Measurements from ENCODE around the gene THSD4. TPM values are rescaled to one million over a fixed set of nuclear protein-coding genes. Genes with fewer than 3 reads are reported as not detected.

Gene THSD4
- total RNA-seq, 1 donor = 15.6 TPM

DNA sequence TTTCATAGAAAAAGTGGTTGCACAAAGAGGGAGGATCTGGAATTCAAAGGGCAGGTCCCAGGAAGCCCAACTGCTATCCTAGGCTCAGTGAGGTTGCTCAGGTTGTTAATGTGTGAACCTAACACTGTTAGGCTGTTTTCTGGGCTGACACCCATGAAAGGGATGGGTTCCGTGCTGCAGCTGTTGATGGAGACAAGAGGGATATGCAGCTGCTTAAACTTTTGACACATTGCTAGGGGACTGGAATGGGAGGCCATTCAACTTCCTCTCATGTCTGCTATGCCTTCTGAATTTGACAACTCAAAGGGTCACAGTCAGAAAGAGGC is 497.1 kb downstream of the THSD4 start:
- peaks cover 3% of the 10 kb centered on the region for H3K4me1 ChIP-seq (ENCODE audit: insufficient read depth, low read length)

DNA sequence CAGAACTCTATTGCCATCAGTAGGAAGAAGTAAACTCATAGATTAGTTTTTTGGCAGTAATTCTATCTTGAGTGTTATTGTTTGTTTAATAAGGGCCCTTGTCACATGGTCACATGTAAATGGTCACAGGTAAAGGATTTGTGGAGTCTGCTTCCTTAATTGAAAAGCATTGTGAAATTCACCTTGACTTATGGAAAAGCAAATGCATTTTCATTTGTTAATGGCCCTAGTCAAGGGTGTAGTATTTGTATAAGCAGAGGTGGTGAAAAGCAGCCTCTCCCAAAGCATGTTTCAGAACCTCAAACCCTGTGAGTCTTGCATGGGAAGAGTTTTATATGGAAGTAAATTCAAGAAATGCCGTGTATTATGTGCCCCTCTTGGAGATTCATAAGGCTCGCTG is 497.6 kb downstream of the THSD4 start:
- TF ChIP-seq, protein P1, sequence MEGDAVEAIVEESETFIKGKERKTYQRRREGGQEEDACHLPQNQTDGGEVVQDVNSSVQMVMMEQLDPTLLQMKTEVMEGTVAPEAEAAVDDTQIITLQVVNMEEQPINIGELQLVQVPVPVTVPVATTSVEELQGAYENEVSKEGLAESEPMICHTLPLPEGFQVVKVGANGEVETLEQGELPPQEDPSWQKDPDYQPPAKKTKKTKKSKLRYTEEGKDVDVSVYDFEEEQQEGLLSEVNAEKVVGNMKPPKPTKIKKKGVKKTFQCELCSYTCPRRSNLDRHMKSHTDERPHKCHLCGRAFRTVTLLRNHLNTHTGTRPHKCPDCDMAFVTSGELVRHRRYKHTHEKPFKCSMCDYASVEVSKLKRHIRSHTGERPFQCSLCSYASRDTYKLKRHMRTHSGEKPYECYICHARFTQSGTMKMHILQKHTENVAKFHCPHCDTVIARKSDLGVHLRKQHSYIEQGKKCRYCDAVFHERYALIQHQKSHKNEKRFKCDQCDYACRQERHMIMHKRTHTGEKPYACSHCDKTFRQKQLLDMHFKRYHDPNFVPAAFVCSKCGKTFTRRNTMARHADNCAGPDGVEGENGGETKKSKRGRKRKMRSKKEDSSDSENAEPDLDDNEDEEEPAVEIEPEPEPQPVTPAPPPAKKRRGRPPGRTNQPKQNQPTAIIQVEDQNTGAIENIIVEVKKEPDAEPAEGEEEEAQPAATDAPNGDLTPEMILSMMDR (IDR thresholded peaks at IDR 0.05; ENCODE audit: extremely low read depth, low read depth, low read length) = no peak
- no peak for DNase-seq (ENCODE audit: insufficient read length, low spot score, missing footprints)
- Histone ChIP-seq H3K36me3 (ENCODE audit: insufficient read depth, low read length) (no peaks in the 10 kb centered on the region), H3K4me1 (ENCODE audit: insufficient read depth, low read length) (peaks cover 3% of the 10 kb centered on the region), H3K79me2 (ENCODE audit: insufficient read depth, low read length) (no peaks in the 10 kb centered on the region), H3K4me2 (ENCODE audit: insufficient read depth, low read length) (no peak overlapping the region), H3K27me3 (ENCODE audit: insufficient read depth, low read length) (no peaks in the 10 kb centered on the region), H3K4me3 (ENCODE audit: insufficient read depth, low read length) (no peak overlapping the region), H3K27ac (ENCODE audit: low read depth, low read length) (no peak overlapping the region), H3K9me3 (ENCODE audit: low read depth, low read length) (no peaks in the 10 kb centered on the region), H4K20me1 (ENCODE audit: insufficient read depth, low read length) (no peaks in the 10 kb centered on the region), H2AFZ (ENCODE audit: low read length) (no peak overlapping the region)

More for the DNA sequence above, 497.1 kb downstream of the THSD4 start:
- no peaks in the 10 kb centered on the region for H3K36me3 ChIP-seq (ENCODE audit: insufficient read depth, low read length)
- H3K4me2 ChIP-seq (ENCODE audit: insufficient read depth, low read length) = no peak overlapping the region
- no peaks in the 10 kb centered on the region for H4K20me1 ChIP-seq (ENCODE audit: insufficient read depth, low read length)
- H3K27ac ChIP-seq (ENCODE audit: low read depth, low read length) = no peak overlapping the region
- no peaks in the 10 kb centered on the region for H3K27me3 ChIP-seq (ENCODE audit: insufficient read depth, low read length)
- TF ChIP-seq, protein P1 (IDR thresholded peaks at IDR 0.05; ENCODE audit: extremely low read depth, low read depth, low read length) = no peak
- H3K9me3 ChIP-seq (ENCODE audit: low read depth, low read length) = no peaks in the 10 kb centered on the region
- H2AFZ ChIP-seq (ENCODE audit: low read length) = no peak overlapping the region
- H3K4me3 ChIP-seq (ENCODE audit: insufficient read depth, low read length) = no peak overlapping the region
- no peaks in the 10 kb centered on the region for H3K79me2 ChIP-seq (ENCODE audit: insufficient read depth, low read length)
- no peak for DNase-seq (ENCODE audit: insufficient read length, low spot score, missing footprints)

DNA sequence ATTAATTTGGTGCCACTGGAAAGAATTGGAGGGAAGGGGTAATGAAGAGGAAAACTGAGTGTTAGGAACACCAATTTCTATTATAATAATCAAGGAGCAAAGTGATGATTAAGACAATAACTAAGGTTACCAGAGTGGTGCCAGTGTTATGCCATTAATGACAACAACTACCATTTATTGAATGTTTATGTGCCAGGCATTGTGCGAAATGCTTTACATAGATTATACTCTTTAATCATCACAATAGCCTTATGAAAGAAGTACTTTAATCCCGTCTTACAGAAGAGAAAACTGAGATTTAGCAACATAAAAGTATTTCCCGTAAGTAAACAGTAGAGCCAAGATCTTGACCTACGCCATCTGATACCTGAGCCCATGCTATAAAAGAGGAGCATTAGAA is 507.8 kb downstream of the THSD4 start:
- Histone ChIP-seq H3K4me2 (ENCODE audit: insufficient read depth, low read length) (no peak overlapping the region), H3K36me3 (ENCODE audit: insufficient read depth, low read length) (no peaks in the 10 kb centered on the region), H2AFZ (ENCODE audit: low read length) (no peak overlapping the region), H3K79me2 (ENCODE audit: insufficient read depth, low read length) (no peaks in the 10 kb centered on the region), H3K4me3 (ENCODE audit: insufficient read depth, low read length) (no peak overlapping the region), H3K27ac (ENCODE audit: low read depth, low read length) (no peak overlapping the region), H3K27me3 (ENCODE audit: insufficient read depth, low read length) (peaks cover 5% of the 10 kb centered on the region), H3K9me3 (ENCODE audit: low read depth, low read length) (no peaks in the 10 kb centered on the region), H4K20me1 (ENCODE audit: insufficient read depth, low read length) (peaks cover 3% of the 10 kb centered on the region), H3K4me1 (ENCODE audit: insufficient read depth, low read length) (no peaks in the 10 kb centered on the region)
- DNase-seq (ENCODE audit: insufficient read length, low spot score, missing footprints) = no peak
- TF ChIP-seq, protein P1 (IDR thresholded peaks at IDR 0.05; ENCODE audit: extremely low read depth, low read depth, low read length) = no peak

DNA sequence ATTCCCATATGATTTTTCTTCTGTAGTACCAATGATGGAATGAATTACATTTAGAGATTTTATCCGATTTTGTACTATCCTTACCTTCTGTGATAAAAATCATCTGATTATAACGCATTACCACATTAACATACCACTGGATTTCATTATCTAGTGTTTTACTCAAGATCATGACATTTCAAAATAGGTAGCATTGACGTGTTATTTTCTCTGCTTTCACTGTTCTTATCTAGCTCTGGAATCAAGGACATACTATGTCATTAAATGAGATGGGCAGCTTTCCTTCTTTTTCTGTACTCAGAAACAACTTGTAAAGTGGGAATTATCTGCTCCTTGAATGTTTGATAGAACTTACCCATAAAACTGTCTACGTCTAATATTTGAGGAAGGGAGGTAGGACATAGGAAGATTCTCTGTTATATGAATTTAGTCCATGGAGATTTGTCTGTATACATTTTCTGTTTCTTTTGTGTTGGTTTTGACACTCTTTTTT is 511.4 kb downstream of the THSD4 start:
- Histone ChIP-seq H3K27ac (ENCODE audit: low read depth, low read length) (no peak overlapping the region), H2AFZ (ENCODE audit: low read length) (no peak overlapping the region), H3K79me2 (ENCODE audit: insufficient read depth, low read length) (no peaks in the 10 kb centered on the region), H3K36me3 (ENCODE audit: insufficient read depth, low read length) (no peaks in the 10 kb centered on the region), H4K20me1 (ENCODE audit: insufficient read depth, low read length) (no peaks in the 10 kb centered on the region), H3K27me3 (ENCODE audit: insufficient read depth, low read length) (peaks cover 5% of the 10 kb centered on the region), H3K9me3 (ENCODE audit: low read depth, low read length) (no peaks in the 10 kb centered on the region), H3K4me1 (ENCODE audit: insufficient read depth, low read length) (no peaks in the 10 kb centered on the region), H3K4me3 (ENCODE audit: insufficient read depth, low read length) (no peak overlapping the region), H3K4me2 (ENCODE audit: insufficient read depth, low read length) (no peak overlapping the region)
- DNase-seq (ENCODE audit: insufficient read length, low spot score, missing footprints) = no peak
- TF ChIP-seq, protein P1 (IDR thresholded peaks at IDR 0.05; ENCODE audit: extremely low read depth, low read depth, low read length) = no peak
